Forelimb muscle (tissue), 1 donor: ENCODE data around the gene MIEF2. TPM values are rescaled to one million over a fixed set of nuclear protein-coding genes. Genes with fewer than 3 reads are reported as not detected.
A peak's percentile ranks its signal among the peaks of the same experiment; 100 is the strongest.
"Not testable (repeated sequence)": the region's sequence is repeated elsewhere in the genome, so short reads cannot be mapped to it uniquely, and the experiment has no call there.

Source experiments
- DNase-seq: peaks from one replicate; pipeline ENCODE4 v3.0.0-alpha.2; 2013; ENCODE audit warnings: low read depth
- polyA plus RNA-seq: library from polyadenylated mRNA; unstranded; fragments of 120-200 nt; gene quantifications from one replicate; pipeline ENCODE4 v1.2.1, GENCODE V29; 2013; ENCODE audit not compliant: insufficient read length

The MIEF2 gene, protein sequence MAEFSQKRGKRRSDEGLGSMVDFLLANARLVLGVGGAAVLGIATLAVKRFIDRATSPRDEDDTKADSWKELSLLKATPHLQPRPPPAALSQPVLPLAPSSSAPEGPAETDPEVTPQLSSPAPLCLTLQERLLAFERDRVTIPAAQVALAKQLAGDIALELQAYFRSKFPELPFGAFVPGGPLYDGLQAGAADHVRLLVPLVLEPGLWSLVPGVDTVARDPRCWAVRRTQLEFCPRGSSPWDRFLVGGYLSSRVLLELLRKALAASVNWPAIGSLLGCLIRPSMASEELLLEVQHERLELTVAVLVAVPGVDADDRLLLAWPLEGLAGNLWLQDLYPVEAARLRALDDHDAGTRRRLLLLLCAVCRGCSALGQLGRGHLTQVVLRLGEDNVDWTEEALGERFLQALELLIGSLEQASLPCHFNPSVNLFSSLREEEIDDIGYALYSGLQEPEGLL
- polyA plus RNA-seq: 14.9 TPM

DNA sequence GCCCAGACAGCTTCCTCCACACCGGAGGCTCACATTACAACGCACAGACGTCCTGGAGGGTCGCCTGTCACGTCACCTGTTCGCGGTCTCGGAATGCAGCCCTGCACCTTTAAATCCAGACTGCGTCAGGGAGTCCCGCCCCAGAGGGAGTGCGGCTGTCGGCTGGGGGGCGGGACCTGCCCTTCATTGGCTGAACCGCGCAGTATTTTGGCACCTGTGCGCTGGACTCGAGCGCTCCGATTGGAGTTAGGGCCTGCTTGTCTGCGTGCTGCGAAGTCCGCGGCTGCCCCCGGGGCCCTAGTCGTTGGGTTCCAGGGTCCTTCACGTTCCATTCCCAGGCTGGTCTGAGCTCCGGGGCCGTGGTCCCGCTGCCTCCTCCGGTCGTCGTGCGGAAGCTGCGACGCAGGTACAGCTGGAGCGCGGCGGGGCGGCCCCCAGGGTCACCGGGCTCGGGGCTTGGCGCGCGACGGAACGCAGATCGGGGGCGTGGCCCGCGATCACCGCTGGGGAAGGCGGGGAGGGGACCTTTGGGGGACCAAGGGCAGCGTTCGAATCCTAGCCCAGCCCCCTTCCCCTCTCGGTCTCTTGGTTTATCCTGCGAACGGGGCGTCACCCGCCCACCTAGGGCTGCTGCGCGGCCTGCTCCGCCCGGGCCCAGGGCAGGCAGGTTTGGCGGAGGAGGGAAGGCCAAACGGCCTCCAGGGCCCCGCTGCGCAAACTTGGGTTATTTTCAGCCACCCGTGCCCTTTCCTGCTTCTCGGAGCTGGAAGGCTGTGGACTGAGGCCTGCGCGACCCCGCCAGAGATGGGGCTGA, at the start of gene MIEF2:
Gene MIEF2, plus strand, starts transcription at position 331 of the 814 bp plus-strand sequence. CDS start 2,059 bp downstream, outside the sequence.
- DNase-seq: peak; percentile 86

DNA sequence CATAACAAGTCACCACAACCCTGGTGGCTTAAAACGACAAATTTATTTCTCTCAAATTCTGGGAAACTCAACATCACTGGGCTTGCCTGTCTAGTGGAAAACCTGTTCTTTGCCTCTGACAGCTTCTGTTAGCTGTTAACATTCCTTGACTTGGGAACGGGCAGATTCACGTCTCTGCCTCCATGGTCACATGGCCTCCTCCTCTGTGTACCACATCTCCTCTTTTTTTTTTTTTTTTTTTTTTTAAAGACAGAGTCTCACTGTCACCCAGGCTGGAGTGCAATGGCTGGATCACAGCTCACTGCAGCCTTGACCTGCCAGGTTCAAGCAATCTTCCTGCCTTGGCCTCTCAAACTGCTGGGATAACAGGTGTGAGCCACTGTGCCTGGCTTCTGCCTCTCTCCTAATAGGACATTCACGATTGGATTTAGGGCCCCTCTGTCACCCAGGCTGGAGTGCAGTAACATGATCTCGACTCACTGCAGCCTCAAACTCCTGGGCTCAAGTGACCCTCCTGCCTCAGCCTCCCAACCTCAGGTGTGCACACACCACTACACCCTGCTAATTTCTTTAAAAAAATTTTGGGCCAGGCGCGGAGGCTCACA, 46.7 kb upstream of the MIEF2 start:
- DNase-seq: no peak

DNA sequence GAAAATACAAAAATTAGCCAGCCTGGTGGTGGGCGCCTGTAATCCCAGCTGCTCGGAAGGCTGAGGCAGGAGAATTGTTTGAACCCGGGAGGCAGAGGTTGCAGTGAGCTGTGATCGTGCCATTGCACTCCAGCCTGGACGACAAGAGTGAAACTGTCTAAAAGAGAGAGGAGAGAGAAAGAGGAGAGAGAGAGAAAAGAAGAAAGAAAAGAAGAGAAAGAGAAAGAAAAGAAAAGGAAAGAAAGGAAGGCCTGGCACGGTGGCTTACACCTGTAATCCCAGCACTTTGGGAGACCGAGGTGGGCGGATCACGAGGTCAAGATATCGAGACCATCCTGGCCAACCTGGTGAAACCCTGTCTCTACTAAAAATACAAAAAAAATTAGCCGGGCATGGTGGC, 43.6 kb upstream of the MIEF2 start:
- not testable (repeated sequence) for DNase-seq

DNA sequence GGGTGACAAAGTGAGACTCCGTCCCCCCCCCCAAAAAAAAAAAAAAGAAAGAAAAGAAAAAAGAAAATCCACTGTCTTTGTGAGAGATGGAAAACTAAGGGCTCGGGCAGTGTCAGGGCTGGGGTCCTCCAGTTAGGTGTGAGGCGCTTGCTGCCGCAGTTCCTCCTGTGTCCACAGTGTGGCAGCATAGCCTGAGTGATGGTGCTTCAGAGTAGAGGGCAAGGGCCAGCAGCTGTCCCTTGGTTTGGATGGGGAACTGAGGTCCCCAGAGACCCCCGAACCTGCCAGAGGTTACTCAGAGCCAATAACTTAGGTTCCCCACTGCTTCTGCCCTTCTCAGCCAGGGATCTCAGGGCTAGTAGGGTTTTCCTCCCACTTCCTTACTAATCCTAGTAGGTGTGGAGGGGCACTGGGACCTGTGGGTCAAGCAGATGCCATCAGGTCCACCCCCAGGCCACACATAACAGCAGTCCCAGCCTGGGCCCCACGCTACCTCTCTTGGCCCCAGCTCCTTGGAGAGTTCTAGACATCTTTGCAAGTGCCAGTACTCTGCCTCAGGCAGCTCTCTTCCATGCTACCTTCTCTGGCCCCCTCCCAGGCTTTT, 42.9 kb upstream of the MIEF2 start:
- DNase-seq: no peak

DNA sequence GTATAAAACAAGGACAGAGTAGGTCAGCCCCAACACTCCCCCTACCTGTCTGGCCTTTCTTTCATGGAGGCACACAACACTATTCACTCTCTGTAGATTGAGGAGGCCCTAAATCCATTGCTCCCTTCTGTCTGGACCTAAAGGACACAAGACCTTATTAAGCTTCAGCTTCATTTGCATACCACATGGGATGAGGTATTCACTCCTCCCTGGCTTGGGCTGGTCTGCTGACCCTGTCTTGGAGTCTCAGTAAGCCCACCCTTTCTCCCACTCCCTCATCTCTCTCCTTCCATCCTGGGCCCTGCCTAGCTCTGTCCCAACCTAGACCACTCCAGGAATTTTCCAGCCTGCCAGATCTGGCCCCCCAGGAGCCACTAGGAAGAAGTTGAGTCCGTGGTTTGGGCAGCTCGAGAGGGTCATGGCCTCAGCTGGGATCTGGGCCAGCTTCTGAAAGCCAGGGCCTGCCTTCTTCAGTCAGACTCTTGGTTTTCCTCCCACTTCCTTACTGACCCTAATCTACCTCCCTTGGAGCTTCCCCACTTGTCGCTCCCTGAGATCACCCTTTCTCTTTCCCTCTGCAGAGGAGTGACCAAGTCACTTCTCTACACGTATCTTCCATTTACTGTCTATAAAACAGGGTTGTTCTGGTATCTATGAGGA, 41.6 kb upstream of the MIEF2 start:
- no peak for DNase-seq

DNA sequence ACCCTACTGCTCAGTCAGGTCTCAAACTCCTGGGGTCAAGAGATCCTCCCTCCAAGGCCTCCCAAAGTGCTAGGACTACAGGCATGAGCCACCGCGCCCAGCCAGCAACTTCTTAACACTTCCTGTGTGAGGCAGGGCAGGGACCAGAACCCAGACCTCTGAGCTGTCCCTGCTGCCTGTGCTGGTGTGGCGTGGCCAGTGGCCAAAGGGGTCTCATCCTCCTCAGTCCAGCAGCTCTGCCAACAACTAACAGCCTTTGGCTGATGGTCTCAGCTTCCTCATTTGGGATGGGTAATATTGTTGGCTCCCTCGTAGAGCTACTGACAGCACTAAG, 36.4 kb upstream of the MIEF2 start:
- DNase-seq: no peak

DNA sequence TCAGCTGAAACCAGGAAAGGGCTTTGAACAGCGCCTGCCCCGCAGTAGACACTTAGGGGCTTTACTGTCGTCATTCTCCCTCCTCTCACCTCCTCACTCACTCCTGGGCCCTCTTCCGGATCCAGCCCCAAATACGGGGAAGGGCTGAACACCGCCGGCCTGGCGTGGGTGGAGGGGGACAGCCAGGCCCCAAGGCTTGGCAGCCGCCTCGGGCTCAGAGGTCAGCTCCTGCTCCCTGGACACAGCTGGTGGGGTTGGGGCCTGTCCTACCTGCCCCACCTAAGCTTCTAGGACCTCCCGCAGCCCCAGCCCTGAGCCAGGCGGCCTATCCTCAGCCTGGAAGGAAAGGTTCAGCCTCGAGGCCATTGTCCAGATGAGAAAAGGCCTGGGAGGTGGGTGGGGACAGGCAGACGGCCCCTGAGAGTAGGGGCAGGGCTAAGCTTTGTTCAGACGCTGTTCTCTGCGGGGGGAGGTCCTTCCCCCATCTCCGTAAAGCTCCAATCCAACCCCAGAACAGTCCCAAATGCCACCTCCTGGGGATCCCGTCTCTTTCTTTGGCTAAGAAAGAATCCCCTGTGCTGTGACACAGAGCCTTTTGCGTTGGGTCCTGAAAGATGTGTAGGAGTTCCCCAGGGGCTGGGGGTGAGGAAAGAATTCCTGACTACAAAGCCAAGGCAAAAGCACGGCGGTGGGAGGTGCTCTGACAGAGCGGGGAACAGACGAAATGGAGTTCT, 35.9 kb upstream of the MIEF2 start:
- DNase-seq: no peak

DNA sequence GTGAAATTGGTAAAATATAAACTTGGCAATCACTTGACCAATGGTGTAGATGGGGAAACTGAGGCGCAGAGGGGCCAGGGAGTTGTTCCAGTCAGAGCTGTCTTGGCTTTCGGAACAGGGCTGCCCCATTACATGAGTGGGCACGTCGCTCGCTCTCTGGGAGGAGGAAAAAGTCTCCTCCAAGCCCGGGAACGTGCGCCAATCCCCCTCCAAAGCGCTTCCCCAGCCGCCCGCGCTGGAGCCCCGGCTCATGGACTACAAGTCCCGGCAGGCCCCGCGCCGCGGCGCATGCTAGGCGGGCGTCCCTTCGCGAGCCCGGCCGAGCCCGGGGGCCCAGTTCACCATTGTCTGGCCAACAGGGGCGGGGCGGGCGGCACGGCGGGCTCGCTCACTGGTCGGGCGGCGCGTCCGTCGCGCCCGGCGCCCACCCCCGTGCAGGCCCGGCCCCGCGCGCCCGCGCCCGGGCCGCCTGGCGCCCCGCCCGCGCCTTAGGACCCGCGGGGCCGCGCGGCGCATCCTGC, 35.3 kb upstream of the MIEF2 start, which contains the start of gene LLGL1:
Gene LLGL1, plus strand, starts transcription at position 515 of the 521 bp plus-strand sequence. CDS start 48 bp downstream, outside the sequence.
- DNase-seq: peak; percentile 74

DNA sequence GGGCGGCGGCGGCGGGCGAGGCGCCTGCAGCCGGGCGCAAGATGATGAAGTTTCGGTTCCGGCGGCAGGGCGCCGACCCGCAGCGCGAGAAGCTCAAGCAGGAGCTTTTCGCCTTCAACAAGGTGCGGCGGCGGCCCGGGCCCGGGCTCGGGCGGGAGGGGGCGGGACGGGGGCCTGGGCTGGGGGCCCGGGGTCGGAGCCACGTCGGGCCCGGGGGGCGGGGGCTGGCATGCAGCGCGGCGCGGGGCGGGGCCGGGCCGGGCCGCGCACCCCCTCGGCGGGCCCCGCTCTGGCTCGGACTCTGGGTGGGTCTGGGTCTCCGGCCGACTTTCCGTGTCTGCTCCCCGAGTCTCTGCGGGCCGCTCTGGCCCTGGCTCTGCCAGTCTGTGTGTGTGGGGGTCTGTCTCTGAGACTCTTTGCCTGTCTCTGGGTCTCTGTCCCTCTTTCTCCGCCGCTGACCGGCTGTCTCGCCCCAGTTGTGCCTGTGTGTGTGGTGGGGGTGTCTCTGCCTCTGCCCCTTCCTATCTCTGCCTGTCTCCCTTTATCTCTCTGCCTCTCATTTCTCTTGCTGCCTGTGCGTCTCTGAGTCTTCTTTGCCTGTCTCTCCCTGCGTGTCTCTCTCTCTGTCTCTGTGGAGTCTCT, 34.7 kb upstream of the MIEF2 start:
- DNase-seq: no peak

DNA sequence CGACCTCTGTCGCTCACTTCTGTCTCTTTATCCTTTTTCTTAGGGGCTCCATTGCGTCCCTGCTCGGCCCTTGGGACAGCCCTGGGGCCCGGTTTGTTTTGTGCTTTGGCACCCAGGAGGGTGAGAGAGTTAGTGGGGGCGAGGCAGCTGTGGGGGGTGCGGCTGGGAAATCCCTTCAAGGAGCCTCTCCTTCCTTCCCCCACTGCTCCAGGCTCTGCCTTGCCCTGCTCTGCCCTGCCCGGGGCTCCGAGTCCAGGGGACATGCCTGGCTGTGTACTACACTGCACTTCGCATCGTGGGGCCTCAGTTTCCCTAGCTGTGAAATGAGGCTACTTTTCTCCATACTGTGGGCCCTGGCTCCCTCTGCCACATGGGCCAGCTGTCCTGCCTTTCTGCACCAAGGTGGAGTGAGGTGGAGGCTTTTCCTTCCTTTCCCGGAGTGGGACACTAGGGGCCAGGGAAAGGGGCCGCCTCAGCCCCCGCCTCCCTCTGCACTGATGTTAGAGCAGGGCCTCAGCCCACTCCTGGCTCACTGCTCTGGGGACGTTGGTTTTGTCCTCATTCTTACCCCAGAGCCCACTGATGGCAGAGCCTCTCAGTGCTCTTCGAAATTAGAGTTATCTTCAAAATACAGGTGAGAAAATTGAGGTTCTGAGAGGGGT, 34.0 kb upstream of the MIEF2 start:
- no peak for DNase-seq

DNA sequence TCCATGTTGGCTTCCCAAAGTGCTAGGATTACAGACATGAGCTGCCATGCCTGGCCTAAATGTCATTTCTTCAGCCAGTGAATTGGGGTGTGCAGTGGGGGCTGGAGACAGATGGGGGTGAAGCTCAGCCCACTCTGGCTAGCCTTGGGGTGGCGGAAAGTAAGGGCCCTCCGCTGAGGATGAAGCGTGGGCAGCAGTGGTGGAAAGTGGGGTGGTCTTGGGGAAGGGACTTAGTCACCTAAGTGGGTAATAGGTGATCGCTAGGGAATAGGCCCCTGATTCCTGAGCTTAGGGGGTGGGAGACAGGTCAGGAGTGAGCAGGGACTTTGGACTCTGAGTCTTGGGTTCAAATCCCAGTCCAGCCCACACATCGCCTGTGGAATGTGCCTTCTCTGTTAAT, 32.8 kb upstream of the MIEF2 start:
- no peak for DNase-seq

DNA sequence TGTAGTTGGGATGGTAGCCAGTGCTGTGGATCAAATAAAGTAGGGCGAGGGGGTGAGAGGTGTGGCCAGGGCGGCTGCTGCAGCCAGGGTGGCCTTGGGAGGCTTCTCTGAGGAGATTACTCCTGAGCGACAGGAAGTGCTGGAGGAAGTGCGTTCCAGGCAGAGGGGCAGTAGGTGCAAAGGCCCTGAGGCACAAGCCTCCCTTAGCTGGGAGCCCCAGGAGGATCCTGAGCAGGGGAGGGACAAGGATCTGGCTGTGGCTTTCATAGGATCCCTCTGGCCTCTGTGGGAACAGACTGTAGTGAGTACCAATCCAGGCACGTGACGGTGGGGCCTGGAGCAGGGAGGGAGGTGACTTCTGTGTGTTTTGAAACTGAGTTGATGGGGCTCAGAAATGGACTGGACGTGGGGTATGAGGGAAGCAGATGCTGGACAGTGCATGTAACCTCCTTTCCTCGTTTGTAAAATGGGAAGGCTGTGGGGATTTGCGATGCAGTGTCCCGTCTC, 32.2 kb upstream of the MIEF2 start:
- no peak for DNase-seq

DNA sequence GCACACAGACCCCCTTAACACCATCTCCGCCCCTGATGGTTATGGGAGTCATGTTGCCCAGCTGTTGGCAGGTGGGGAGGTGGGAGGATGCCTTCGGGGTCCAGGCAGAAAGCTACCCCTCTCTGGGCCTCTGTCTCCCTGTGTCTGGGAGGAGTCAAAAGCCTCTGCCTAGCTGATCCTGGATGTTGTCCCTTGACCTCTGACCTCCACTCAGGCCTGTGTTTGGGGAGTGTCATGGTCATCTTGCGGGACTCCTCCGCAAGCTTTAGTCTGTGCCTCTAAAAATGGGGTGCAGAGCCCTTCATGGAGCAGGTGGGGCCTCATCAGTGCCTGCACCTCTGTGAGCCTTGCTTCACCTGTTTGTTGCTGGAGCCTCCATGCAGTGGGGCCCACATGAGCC, 31.2 kb upstream of the MIEF2 start:
- no peak for DNase-seq

DNA sequence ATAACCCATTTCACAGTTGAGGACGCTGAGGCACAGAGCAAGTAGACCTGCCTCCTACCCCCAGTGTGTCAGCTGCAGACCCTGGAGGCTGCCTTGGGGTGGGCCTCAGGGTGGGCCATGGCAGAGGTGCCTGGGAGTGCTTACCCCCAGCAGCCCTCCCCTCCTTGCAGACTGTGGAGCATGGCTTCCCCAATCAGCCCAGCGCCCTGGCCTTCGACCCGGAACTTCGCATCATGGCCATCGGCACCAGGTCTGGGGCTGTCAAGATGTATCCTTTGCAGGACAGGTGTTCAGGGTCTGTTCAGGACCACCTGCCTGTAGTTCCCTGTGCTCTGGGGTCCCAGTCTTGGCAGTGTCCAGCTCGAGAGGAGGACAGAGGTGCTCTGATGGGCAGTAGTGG, 30.7 kb upstream of the MIEF2 start:
- DNase-seq: no peak

DNA sequence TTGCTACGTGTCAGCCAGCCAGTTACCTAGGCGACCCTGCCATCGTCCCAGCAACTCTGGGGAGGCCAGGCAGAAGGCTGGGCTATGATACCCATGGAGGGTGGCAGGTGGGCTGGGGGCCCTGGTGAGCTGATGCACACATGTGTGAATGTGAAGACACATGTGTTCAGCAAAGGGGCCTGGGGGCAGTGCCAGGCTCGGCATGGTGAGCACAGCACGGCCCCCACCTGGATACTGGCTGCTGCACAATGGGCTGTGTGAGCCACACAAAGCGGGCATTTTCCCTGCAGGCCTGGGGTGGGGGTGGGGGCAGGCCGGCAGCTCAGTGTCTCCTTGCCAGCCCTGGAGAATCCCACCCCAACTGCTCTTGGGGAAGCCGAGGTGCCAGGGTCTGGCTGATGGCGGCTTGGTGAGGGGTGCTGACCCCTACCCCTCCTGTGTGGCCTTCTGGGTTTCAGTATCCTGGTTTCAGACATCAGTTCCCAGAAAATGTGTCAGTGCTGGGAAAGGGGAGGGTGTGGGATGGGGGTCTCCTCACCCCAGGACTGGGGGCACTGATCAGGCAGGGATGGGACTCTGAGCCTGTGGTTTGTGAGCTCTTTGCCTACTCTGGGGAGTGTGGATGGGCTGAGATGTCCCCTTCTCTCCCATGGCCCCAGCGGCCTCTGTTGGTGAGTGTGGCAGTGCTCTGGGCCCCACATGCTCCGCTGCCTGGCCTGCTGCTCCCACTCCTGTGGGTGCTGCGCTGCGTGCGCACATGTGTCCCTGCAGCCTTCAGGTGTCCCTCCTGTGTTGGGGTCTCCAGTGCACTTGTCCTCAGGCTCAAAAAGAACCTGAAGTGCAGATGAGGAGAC, 29.9 kb upstream of the MIEF2 start:
- no peak for DNase-seq

DNA sequence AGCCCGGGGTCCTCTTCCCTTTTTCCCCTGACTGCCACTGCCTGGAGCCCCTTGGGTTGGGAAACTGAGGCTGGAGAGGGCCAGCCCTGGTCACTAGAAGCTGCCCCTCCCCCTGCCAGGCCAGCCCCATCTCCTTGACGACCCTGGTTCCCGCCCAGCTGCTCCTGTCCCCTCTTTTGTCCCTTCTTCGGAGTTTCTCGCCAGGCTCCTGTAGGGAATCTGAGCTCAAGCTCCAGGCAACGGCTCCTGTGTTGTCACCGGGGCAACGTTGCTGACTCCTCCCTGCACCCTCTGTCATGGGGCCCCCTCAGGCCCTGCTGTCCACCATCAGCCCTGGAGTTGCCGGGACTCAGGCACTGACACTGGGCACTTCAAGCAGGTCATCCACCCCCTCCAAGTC, 29.3 kb upstream of the MIEF2 start:
- no peak for DNase-seq

DNA sequence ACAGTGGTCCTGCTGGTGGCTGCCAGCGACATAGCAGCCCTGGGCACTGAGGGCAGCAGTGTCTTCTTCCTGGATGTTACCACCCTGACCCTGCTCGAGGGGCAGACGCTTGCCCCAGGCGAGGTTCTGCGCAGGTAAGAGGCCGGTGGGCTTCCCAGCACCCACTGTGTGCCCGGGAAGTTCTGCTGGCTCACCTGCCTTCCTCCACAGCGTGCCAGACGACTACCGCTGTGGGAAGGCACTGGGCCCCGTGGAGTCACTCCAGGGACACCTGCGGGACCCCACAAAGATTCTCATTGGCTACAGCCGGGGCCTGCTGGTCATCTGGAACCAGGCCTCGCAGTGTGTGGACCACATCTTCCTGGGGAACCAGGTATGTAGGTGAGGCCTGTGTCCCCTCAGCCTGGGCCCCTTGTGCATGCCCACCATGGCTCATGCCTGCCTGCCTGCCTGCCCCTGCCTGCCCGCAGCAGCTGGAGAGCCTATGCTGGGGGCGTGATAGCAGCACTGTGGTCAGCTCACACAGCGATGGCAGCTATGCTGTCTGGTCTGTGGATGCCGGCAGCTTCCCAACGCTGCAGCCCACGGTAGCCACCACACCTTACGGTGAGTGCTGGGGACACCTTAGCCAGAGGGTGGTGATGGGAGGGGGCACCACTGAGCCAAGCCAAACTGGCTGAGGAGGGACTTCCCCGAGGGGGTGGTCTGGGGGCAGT, 26.5 kb upstream of the MIEF2 start:
- DNase-seq: no peak
